ENCODE results near the gene CPLANE1.

- TF ChIP-seq CTCF (IDR thresholded peaks at IDR 0.05), result no peak
- no peak for TF ChIP-seq POLR2A (IDR thresholded peaks at IDR 0.05; ENCODE audit: low read depth)
These were observed 162.6 kb downstream of the CPLANE1 start for GRCh38 chr5:37086466-37087173.
